CD4-positive, alpha-beta T cell treated with Interleukin-4 for 1 hour (primary cell): ENCODE data around the gene CCT8.

ENCODE experiments used
- DNase-seq, 2 donors: peaks; one replicate each; pipeline ENCODE4 v3.0.0-alpha.2; 2020 to 2022

The CCT8 gene

DNA sequence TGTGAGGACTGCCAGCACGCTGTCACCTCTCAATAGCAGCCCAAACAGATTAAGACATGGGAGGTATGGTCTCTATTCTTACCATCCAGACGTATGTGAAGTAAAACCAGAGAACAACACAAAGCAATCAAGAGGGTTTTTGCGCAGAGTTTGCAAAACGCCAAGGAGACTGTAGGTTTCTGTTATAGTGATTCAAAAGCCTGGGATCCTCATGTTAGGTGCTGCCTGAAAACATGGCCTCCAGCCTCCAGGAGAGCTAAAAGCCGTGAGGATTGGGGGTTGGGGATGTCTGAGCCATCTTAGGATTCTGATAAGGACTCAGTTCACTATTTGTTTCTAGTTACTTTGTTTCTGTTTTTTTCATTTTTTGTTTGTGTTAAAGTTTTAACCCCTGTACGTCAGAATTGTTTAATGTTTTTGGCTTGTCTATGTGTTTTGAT is 4.2 kb upstream of the CCT8 start:
- peak in 1 of 2 donors; percentile 32 for DNase-seq

DNA sequence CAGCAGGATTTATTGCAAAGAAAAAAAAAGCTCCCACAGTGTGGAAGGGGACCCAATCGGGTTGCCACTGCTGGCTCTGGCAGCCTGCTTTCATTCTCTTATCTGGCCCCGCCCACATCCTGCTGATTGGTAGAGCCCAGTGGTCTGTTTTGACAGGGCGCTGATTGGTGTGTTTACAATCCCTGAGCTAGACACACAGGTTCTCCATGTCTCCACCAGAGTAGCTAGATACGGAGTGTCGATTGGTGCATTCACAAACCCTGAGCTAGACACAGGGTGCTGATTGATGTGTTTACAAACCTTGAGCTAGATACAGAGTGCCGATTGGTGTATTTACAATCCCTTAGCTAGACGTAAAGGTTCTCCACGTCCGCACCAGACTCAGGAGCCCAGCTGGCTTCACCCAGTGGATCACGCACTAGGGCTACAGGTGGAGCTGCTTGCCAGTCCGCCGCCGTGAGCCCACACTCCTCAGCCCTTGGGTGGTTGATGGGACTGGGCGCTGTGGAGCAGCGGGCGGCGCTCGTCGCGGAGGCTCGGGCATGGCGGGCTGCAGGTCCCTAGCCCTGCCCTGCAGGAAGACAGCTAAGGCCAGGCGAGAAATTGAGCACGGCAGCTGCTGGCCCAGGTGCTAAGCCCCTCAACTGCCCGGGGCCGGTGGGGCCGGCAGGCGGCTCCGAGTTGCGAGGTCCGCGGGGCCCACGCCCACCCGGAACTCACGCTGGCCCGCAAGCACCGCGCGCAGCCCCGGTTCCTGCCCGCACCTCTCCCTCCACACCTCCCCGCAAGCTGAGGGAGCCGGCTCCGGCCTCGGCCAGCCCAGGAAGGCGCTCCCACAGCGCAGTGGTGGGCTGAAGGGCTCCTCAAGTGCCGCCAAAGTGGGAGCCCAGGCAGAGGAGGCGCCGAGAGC is 3.5 kb upstream of the CCT8 start:
- DNase-seq: peak; percentile 92 to 93

DNA sequence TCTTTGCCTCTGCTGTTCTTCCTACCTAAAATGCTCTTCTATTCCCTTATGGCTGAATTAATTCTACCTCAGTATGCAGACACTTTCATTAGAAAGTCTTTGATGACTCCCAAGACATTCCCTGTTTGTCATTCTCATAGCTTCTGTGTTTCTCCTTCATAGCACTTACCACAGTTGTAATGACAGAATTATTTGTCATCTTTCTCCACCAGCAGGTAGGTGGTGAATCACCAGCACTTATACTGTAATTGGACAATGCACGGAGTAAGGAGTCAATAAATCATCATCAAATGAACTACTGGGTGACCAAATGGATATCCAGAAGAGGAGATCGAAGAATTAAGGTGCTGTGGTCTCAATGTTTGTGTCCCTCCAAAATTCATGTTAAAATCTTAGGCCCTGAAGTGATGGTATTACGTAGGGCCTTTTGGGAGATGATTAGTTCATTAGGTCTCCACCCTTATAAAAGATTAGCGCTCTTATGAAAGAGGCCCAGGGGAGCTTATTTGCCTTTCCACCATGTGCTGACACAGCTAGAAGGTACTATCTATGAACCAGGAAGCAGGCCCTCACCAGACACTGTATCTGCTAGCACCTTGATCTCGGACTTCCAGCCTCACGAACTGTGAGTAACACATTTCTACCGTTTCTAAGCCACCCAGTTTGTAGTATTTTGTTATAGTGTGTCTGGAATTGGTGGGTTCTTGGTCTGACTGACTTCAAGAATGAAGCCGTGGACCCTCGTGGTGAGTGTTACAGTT is 2.4 kb upstream of the CCT8 start:
- no peak for DNase-seq

DNA sequence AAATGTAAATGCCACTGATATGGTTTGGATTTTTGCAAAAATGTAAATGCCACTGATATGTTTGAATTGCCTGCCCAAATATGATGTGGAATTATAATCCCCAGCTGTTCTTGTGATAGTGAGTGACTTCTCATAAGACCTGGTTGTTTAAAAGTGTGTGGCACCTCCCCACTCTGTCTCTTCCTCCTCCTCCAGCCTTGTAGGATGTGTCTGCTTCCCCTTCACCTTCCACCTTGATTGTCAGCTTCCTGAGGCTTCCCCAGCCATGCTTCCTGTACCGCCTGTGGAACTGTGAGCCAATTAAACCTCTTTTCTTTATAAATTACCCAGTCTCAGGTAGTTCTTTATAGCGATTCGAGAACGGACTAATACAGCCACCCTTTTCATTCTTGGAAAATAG is 1.3 kb upstream of the CCT8 start:
- DNase-seq: no peak

- DNase-seq: no peak
Observed at GRCh38 chr21:29074007-29074376, 544 bp upstream of the CCT8 start.

GRCh38 chr21:29072873-29073221 is 601 bp downstream of the CCT8 start:
- no peak for DNase-seq

- DNase-seq: no peak
Observed at GRCh38 chr21:29064850-29065481, 8.5 kb downstream of the CCT8 start.

- no peak for DNase-seq
Observed at GRCh38 chr21:29056538-29057050, 16.9 kb downstream of the CCT8 start.

GRCh38 chr21:29056005-29056404 is 17.4 kb downstream of the CCT8 start:
- no peak for DNase-seq

- DNase-seq: no peak
Observed at GRCh38 chr21:29055080-29055479, 18.4 kb downstream of the CCT8 start.

- no peak for DNase-seq
Observed at GRCh38 chr21:29053656-29054055, 19.8 kb downstream of the CCT8 start.

DNA sequence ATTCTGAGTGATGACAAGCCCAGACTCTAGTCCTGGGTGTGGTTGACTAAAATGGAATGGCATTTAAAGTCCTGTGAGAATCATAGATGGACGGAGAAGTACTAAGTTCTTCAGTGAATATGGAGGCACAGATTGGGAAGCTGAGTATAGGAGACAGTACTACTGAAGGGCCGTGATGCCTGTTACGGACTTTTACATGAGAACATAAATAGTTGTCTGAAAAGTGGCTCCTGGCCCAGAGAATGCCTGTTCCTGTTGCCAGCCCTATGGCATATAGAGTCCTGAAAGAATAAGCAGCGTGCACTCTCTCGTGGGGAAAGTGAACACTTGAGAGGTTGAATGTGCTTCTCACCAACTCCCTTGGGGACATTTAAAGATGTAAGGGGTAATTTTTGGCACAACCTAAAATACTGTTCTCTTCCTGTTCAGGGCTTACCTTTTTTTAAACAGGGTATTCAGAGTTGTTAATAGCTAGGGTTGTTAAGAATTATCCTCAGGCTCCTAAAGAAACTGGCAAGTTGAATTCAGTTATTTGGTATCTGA is 20.4 kb downstream of the CCT8 start:
- no peak for DNase-seq

GRCh38 chr21:29052224-29052623 is 21.2 kb downstream of the CCT8 start:
- no peak for DNase-seq

- DNase-seq: no peak
Observed at GRCh38 chr21:29034678-29035077, 38.8 kb downstream of the CCT8 start.

- DNase-seq: no peak
Observed at GRCh38 chr21:29033871-29034270, 39.6 kb downstream of the CCT8 start.

- no peak for DNase-seq
Observed at GRCh38 chr21:29033301-29033700, 40.1 kb downstream of the CCT8 start.

GRCh38 chr21:29030909-29031308 is 42.5 kb downstream of the CCT8 start:
- DNase-seq: no peak

- no peak for DNase-seq
Observed at GRCh38 chr21:29029524-29029923, 43.9 kb downstream of the CCT8 start.

- peak in 1 of 2 donors; percentile 28 for DNase-seq
Observed at GRCh38 chr21:29025328-29025713, 48.1 kb downstream of the CCT8 start.

DNA sequence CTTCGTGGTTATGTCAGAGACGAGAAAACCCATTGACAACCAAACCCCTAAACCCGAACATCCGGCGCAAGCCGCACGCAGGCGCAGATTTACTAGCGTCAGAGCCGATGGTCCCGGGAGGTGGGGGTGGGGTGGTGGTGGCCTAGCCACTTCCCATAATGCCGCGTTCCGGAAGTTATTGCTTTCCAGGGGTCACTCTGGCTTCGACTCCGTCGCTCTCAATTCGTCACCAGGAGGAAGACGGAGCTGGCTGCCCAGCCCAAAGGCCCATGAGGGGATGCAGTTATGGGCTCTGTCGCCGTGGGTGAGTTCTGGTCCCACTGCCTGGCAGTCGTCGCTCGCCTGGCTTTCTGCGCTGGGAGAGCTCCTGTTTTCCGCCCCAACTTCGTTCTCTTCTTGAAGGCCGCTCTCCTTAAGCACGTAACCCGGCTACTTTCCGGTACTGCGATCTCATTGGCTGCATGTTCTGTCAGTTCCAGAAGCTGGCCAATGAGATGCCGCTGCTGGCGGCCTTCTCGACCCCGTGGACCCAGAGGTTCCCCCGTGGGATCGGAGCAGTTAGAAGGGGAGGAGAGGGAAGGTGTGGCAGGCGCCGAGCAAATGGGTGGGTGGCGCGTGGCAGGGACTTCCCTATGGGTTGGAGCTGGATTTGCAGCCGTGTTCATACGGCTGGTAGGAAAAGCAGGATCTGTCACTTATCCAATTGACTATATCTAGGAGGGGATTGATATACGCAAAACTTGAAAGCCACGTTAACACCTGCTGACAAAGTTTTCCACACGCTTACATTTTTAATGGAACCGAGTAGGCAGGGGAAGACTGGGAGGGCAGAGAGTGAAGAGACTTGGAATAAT is 48.7 kb downstream of the CCT8 start, which contains the start of gene USP16:
Gene USP16 (plus strand): TSS at position 195 of the 854 bp plus-strand sequence. CDS start 3,246 bp downstream, outside the sequence.
- peak; percentile 96 to 97 for DNase-seq

DNA sequence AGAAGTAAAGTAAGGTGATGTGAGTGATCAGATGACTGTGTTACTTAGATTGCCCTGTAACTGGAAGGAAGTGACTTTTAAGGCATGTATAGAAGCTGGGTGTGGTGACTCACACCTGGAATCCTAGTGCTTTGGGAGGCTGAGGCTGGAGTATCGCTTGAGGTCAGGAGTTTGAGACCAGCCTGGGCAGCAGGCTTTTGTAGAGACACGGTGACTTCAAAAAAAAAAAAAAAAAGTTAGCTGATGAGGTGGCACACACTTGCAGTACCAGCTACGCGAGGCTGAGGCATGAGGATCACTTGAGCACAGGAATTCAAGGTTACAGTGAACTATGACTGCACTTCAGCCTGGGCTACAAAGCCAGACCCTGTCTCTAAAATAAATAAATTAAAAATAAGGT is 51.3 kb downstream of the CCT8 start:
- DNase-seq: peak in 1 of 2 donors; percentile 43

GRCh38 chr21:29018540-29018939 is 54.9 kb downstream of the CCT8 start:
- DNase-seq: no peak
